Lower leg skin (tissue), 3 donors: ENCODE data around the gene LRP1B.

Experiments
- POLR2A ChIP-seq, 2 donors: fragments of 450-650 bp; IDR thresholded peaks; one replicate each; pipeline ENCODE4 v1.6.1; 2016 to 2017; ENCODE audit warnings: antibody characterized with exemption in 2 of 2, mild to moderate bottlenecking in 1 of 2, moderate library complexity in 1 of 2
- TF ChIP-seq, protein P1 (sequence below), 3 donors: fragments of 450-650 bp; IDR thresholded peaks; one replicate each; pipeline ENCODE4 v1.5.1; 2016; ENCODE audit warnings: antibody characterized with exemption in 3 of 3, mild to moderate bottlenecking in 3 of 3, moderate library complexity in 2 of 3

DNA sequence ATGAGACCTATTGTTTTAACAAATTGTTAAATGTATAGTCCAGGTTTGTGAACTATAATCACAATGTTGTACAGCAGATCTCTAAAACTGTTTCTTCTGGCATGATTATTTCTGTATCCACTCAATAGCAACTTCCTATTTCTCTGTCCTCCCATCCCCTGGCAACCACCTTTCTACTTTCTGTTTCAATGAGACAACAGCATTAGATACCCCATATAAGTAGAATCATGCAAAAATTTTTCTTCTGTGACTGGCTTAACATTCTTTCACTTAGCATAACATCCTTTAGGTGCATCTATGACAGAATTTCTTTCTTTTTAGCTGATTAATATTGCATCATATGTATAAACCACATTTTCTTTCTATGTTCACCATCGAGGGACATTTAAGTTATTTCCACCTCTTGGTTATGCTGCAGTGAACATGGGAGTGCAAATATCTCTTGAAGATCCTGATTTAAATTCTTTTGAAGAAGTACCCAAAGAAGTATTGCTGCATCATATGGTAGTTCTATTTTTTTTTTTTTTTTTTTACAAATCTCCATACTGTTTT, 713.5 kb downstream of the LRP1B start:
- TF ChIP-seq, protein P1, sequence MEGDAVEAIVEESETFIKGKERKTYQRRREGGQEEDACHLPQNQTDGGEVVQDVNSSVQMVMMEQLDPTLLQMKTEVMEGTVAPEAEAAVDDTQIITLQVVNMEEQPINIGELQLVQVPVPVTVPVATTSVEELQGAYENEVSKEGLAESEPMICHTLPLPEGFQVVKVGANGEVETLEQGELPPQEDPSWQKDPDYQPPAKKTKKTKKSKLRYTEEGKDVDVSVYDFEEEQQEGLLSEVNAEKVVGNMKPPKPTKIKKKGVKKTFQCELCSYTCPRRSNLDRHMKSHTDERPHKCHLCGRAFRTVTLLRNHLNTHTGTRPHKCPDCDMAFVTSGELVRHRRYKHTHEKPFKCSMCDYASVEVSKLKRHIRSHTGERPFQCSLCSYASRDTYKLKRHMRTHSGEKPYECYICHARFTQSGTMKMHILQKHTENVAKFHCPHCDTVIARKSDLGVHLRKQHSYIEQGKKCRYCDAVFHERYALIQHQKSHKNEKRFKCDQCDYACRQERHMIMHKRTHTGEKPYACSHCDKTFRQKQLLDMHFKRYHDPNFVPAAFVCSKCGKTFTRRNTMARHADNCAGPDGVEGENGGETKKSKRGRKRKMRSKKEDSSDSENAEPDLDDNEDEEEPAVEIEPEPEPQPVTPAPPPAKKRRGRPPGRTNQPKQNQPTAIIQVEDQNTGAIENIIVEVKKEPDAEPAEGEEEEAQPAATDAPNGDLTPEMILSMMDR (IDR thresholded peaks at IDR 0.05), result no peak
- TF ChIP-seq POLR2A (IDR thresholded peaks at IDR 0.05), result no peak
